Kidney capillary endothelial cell (primary cell): ENCODE results near the gene PDE10A.
"Not testable (repeated sequence)": the region's sequence is repeated elsewhere in the genome, so short reads cannot be mapped to it uniquely, and the experiment has no call there.

Experiments used
- DNase-seq: peaks from one replicate; pipeline ENCODE4 v3.0.0-alpha.2; 2018; ENCODE audit warnings: low spot score

Gene PDE10A

GRCh38 chr6:165468340-165469235 lies 194.5 kb downstream of the PDE10A start:
- no peak for DNase-seq

- not testable (repeated sequence) for DNase-seq
Observed at GRCh38 chr6:165463499-165463898, 199.5 kb downstream of the PDE10A start.

- not testable (repeated sequence) for DNase-seq
Observed at GRCh38 chr6:165459605-165460301, 203.3 kb downstream of the PDE10A start.

- no peak for DNase-seq
Observed at GRCh38 chr6:165458134-165458533, 204.9 kb downstream of the PDE10A start.

GRCh38 chr6:165456286-165456685 lies 206.8 kb downstream of the PDE10A start:
- DNase-seq: no peak

- no peak for DNase-seq
Observed at GRCh38 chr6:165455488-165455887, 207.6 kb downstream of the PDE10A start.

GRCh38 chr6:165453395-165453794 lies 209.6 kb downstream of the PDE10A start:
- DNase-seq: no peak

GRCh38 chr6:165451838-165452237 lies 211.2 kb downstream of the PDE10A start:
- DNase-seq: no peak

GRCh38 chr6:165448210-165448609 lies 214.8 kb downstream of the PDE10A start:
- no peak for DNase-seq

GRCh38 chr6:165447141-165447540 lies 215.9 kb downstream of the PDE10A start:
- no peak for DNase-seq

- no peak for DNase-seq
Observed at GRCh38 chr6:165446331-165446730, 216.7 kb downstream of the PDE10A start.

- no peak for DNase-seq
Observed at GRCh38 chr6:165443462-165443861, 219.6 kb downstream of the PDE10A start.

- DNase-seq: no peak
Observed at GRCh38 chr6:165441181-165441580, 221.9 kb downstream of the PDE10A start.

- peak; percentile 62 for DNase-seq
Observed at GRCh38 chr6:165439928-165440554, 223.0 kb downstream of the PDE10A start.

- DNase-seq: no peak
Observed at GRCh38 chr6:165426892-165427291, 236.1 kb downstream of the PDE10A start.

GRCh38 chr6:165422192-165422591 lies 240.8 kb downstream of the PDE10A start:
- no peak for DNase-seq

GRCh38 chr6:165417278-165417865 lies 245.7 kb downstream of the PDE10A start:
- DNase-seq: no peak

GRCh38 chr6:165404697-165405096 lies 258.3 kb downstream of the PDE10A start:
- DNase-seq: no peak

- no peak for DNase-seq
Observed at GRCh38 chr6:165404296-165404695, 258.7 kb downstream of the PDE10A start.

- DNase-seq: no peak
Observed at GRCh38 chr6:165403006-165403595, 259.9 kb downstream of the PDE10A start.

- no peak for DNase-seq
Observed at GRCh38 chr6:165401092-165401491, 261.9 kb downstream of the PDE10A start.

GRCh38 chr6:165390475-165390874 lies 272.6 kb downstream of the PDE10A start:
- no peak for DNase-seq
